ENCODE results near the gene CDC42BPG.

Gene CDC42BPG

DNA sequence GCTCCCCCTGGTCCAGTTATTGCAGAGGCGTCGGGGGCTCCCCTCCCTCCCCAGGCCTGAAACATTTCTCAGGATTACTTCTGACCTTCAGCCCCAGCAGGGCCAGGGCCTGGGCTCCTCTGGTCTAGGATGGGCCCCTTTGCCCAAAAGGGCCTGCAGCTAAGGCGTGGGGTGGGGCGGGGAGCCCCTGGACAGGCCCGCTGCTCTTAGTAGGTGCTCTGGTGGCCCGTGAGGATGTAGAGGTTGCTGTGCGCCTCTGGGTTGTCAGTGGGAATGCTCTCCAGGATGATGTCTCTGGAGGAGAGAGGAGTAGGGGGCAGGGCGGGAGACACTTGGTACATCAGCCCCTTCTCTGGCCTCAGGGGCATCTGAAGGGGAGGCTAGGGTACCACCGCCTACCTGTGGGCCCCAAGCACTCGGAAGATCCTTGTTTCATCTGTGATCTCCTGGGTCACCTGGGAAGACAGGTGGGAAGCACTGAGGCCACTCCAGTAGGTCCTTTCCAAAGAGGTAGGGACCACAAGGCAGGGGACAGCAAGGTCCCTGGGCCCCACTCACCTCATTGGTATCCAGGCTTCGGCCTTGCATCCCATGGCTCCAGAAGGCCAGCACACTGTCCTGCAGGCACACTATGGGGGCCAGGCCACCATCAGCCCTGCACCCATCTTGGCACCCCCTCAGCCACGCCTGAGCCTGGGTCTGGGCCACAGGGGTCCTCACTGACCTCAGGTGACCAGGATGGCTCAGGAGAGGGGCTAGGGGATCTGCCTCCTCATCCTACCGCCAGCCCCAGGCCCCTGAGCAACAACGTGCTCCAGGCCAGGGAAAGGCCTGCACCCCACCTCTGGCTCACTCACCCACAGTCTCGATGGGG is 54.9 kb downstream of the CDC42BPG start:
- DNase-seq (ENCODE audit: low spot score) = no peak
- FAIRE-seq = no peak

DNA sequence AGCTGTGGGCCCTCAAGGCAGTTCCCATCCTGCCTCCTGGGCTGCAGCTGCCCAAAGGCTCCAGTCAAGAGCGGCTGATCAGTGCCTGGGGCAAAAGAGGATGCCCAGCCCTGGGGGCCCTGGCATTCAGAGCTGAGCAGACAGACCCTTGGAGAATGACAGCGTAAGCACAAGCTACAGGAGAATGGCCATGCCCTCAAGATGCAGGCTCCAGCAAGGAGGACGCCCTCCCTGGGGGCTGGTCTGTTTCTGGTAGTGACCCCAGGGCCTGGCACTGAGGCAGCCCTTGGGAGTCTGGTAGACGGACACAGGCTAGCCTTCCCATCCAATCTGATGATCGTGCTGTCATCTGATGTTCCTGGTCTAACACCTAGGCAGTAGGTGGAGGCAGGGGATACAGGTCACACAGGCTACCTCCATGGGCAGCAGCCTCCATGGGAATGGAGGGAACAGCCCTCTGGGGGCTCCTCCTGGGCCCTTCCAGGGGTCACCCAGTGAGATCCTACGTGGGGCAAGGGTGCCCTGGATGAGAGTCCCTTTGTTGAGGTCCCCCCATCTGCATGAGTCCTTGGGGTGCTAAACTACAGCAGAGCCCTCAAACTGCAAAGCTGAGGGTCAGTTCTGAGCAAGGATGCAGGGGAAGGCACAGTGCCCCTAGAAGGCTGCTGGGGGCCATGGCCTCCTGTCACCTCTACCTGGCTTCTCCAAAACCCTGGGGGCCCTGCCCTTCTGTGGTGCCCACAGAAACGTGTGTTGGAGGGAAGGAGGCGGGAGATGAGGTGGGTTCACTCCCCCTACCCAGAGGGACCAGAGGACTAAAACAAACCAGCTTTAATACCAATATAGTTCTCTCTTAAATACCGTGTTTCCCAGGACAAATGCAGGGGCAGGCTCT is 55.9 kb downstream of the CDC42BPG start:
- no peak for FAIRE-seq
- DNase-seq (ENCODE audit: low spot score) = no peak

- DNase-seq (ENCODE audit: low spot score) = no peak
- FAIRE-seq = no peak
These were observed 56.7 kb downstream of the CDC42BPG start for GRCh38 chr11:64787526-64788320.

GRCh38 chr11:64786308-64786707 is 58.1 kb downstream of the CDC42BPG start:
- DNase-seq (ENCODE audit: low spot score) = no peak
- FAIRE-seq = no peak

- FAIRE-seq (no peak), DNase-seq (ENCODE audit: low spot score) (no peak)
These were observed 59.5 kb downstream of the CDC42BPG start for GRCh38 chr11:64784813-64785581.

DNA sequence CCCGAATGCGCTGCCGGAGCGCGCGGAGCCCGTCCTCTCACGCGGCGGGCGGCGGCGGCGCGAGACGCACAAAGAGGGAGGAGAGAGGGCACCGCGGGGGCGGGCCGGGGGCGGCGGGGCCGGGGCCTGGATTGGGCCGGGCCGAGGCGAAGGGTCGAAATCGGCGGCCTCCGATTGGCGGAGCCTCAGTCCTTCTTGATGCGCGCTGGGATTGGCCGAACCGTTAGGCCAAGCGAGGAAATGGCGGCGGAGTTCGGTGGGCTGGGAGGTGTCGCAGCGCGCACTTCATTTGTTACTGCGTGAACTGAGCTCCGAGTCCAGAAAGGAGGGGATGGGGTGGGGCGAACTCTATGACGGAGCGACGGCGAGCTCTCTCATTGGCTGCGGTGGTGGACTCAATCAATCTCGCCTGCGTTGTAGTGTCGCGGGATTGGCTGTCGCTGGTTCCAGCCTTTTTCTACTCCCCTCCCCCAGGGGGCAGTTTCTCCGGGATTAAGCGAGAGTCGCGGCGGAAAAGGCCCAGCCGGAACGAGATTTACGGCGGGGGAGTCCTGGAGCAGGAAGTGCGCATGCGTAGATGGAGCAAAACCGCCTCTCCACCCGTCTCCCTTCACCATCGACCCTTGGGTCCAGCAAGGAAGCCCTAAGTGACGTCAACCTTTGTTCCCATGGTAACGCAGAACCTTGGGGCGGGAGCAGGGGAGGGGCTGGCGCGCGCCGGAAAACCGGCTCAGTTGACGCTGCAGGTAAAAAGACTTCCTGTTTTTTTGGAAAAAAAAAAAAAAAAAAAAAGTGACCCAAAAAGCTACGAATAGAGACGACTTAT is 65.8 kb downstream of the CDC42BPG start, which contains the start of gene SF1:
Gene SF1, minus strand, starts transcription at position 70 of the 826 bp plus-strand sequence. CDS start 150 bp downstream, outside the sequence.
- DNase-seq (ENCODE audit: low spot score) = peak; percentile 99
- peak; percentile 90 for FAIRE-seq

GRCh38 chr11:64778223-64778472 is 66.3 kb downstream of the CDC42BPG start:
- FAIRE-seq (no peak), DNase-seq (ENCODE audit: low spot score) (no peak)

GRCh38 chr11:64777449-64778222 is 66.8 kb downstream of the CDC42BPG start:
- DNase-seq (ENCODE audit: low spot score) (peak; percentile 33), FAIRE-seq (no peak)

- FAIRE-seq (no peak), DNase-seq (ENCODE audit: low spot score) (no peak)
These were observed 67.6 kb downstream of the CDC42BPG start for GRCh38 chr11:64776875-64777274.

DNA sequence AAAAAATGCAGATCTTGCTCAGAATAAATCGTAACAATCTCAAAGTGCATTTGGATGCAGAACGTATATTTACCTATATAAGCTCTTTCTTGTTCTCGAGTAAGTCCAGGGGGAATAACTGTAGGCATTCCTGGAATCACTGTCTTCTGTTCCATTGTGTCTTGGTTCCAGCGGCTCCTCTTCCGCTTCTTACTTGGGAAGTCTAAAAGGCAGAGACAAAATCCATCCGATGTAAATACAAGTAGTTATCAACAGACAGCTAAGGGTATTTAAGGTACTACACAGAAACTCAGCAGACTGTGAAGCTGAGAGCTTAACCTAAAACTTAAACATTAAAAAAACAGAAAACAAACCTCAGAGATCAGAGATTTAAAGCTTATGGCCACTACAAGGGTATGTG is 68.0 kb downstream of the CDC42BPG start:
- no peak for FAIRE-seq
- DNase-seq (ENCODE audit: low spot score) = no peak

DNA sequence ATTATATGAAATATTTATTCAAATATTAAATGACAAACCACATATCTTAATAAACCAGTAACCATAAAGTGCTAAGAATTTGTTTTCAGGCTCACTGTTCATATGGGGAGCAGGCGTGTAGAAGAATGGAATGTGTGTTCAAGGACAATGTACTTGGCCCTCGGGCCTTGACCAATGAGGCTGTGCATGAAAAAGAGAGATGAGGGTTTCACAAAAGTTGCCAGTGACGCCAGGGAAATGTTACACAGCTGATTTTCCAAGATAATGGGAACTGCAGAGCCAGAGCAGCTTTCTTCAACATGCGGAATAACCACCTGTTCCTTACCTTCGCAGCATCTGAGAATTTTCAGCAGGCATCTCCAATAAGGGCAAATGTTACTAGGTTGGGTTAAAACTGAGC is 70.3 kb downstream of the CDC42BPG start:
- FAIRE-seq (no peak), DNase-seq (ENCODE audit: low spot score) (no peak)

Data from RCC 7860 (cell line).